ENCODE measurements around the gene NELL2.
"Not testable (repeated sequence)": the region's sequence is repeated elsewhere in the genome, so short reads cannot be mapped to it uniquely, and the experiment has no call there.

The NELL2 gene

GRCh38 chr12:44847403-44847802, 28.7 kb downstream of the NELL2 start:
- no peak for DNase-seq (ENCODE audit: low read depth)

- no peak for DNase-seq (ENCODE audit: low read depth)
These were observed 29.3 kb downstream of the NELL2 start for GRCh38 chr12:44846826-44847225.

- no peak for DNase-seq (ENCODE audit: low read depth)
These were observed 33.4 kb downstream of the NELL2 start for GRCh38 chr12:44842669-44843068.

- no peak for DNase-seq (ENCODE audit: low read depth)
These were observed 36.3 kb downstream of the NELL2 start for GRCh38 chr12:44839785-44840184.

- DNase-seq (ENCODE audit: low read depth): no peak
These were observed 38.9 kb downstream of the NELL2 start for GRCh38 chr12:44837114-44837755.

- no peak for DNase-seq (ENCODE audit: low read depth)
These were observed 40.3 kb downstream of the NELL2 start for GRCh38 chr12:44835641-44836379.

- DNase-seq (ENCODE audit: low read depth): not testable (repeated sequence)
These were observed 41.1 kb downstream of the NELL2 start for GRCh38 chr12:44834996-44835395.

GRCh38 chr12:44833561-44833960, 42.6 kb downstream of the NELL2 start:
- DNase-seq (ENCODE audit: low read depth): no peak

GRCh38 chr12:44830566-44831055, 45.5 kb downstream of the NELL2 start:
- no peak for DNase-seq (ENCODE audit: low read depth)

GRCh38 chr12:44829045-44829444, 47.1 kb downstream of the NELL2 start:
- DNase-seq (ENCODE audit: low read depth): no peak

- DNase-seq (ENCODE audit: low read depth): no peak
These were observed 48.2 kb downstream of the NELL2 start for GRCh38 chr12:44827832-44828438.

GRCh38 chr12:44821702-44822101, 54.4 kb downstream of the NELL2 start:
- DNase-seq (ENCODE audit: low read depth): not testable (repeated sequence)

- no peak for DNase-seq (ENCODE audit: low read depth)
These were observed 56.2 kb downstream of the NELL2 start for GRCh38 chr12:44819884-44820283.

GRCh38 chr12:44817687-44818086, 58.4 kb downstream of the NELL2 start:
- no peak for DNase-seq (ENCODE audit: low read depth)

- no peak for DNase-seq (ENCODE audit: low read depth)
These were observed 59.6 kb downstream of the NELL2 start for GRCh38 chr12:44816446-44817017.

- DNase-seq (ENCODE audit: low read depth): no peak
These were observed 64.1 kb downstream of the NELL2 start for GRCh38 chr12:44812062-44812461.

GRCh38 chr12:44804068-44804467, 72.0 kb downstream of the NELL2 start:
- DNase-seq (ENCODE audit: low read depth): no peak

- DNase-seq (ENCODE audit: low read depth): no peak
These were observed 80.1 kb downstream of the NELL2 start for GRCh38 chr12:44795970-44796369.

- DNase-seq (ENCODE audit: low read depth): no peak
These were observed 87.4 kb downstream of the NELL2 start for GRCh38 chr12:44788731-44789130.

GRCh38 chr12:44780221-44780790, 95.8 kb downstream of the NELL2 start:
- no peak for DNase-seq (ENCODE audit: low read depth)

GRCh38 chr12:44779766-44780165, 96.3 kb downstream of the NELL2 start:
- no peak for DNase-seq (ENCODE audit: low read depth)

- DNase-seq (ENCODE audit: low read depth): no peak
These were observed 97.3 kb downstream of the NELL2 start for GRCh38 chr12:44778863-44779262.
